ENCODE data around the gene VIM.

VIM gene

GRCh38 chr10:17235136-17235535 is 7.1 kb downstream of the VIM start:
- Histone ChIP-seq H3K79me2 (ENCODE audit: insufficient read depth, low read depth) (peaks cover 35% of the 10 kb centered on the region), H3K27ac (no peak overlapping the region; the same call in 1 of the 2 replicates), H2AFZ (ENCODE audit: low read depth) (no peak overlapping the region), H3K4me1 (ENCODE audit: low read depth, poor library complexity, severe bottlenecking) (peaks cover 60% of the 10 kb centered on the region), H3K27me3 (ENCODE audit: insufficient read depth, low read depth) (no peaks in the 10 kb centered on the region), H3K4me2 (no peak overlapping the region), H4K20me1 (ENCODE audit: insufficient read depth) (peaks cover 31% of the 10 kb centered on the region), H3K9ac (no peak overlapping the region), H3K36me3 (ENCODE audit: insufficient read depth) (peaks cover 52% of the 10 kb centered on the region; the same call in 1 of the 2 replicates), H3K4me3 (IDR thresholded peaks at IDR 0.05; ENCODE audit: insufficient read depth, low read depth, low read length) (no peak overlapping the region)
- TF ChIP-seq CTCF (conservative IDR thresholded peaks at IDR 0.05; ENCODE audit: low read depth, low read length) = peak; percentile 27; the same call in 1 of the 2 replicates

GRCh38 chr10:17236468-17237148 is 8.6 kb downstream of the VIM start:
- Histone ChIP-seq H3K36me3 (ENCODE audit: insufficient read depth) (peaks cover 40% of the 10 kb centered on the region; the same call in 1 of the 2 replicates), H2AFZ (ENCODE audit: low read depth) (no peak overlapping the region), H3K27me3 (ENCODE audit: insufficient read depth, low read depth) (no peaks in the 10 kb centered on the region), H3K9ac (no peak overlapping the region), H3K4me3 (IDR thresholded peaks at IDR 0.05; ENCODE audit: insufficient read depth, low read depth, low read length) (no peak overlapping the region), H4K20me1 (ENCODE audit: insufficient read depth) (peaks cover 17% of the 10 kb centered on the region; the same call in 1 of the 2 replicates), H3K4me1 (ENCODE audit: low read depth, poor library complexity, severe bottlenecking) (peaks cover 54% of the 10 kb centered on the region), H3K4me2 (no peak overlapping the region), H3K79me2 (ENCODE audit: insufficient read depth, low read depth) (peaks cover 21% of the 10 kb centered on the region), H3K27ac (no peak overlapping the region; the same call in 1 of the 2 replicates)
- TF ChIP-seq CTCF (conservative IDR thresholded peaks at IDR 0.05; ENCODE audit: low read depth, low read length) = no peak

DNA sequence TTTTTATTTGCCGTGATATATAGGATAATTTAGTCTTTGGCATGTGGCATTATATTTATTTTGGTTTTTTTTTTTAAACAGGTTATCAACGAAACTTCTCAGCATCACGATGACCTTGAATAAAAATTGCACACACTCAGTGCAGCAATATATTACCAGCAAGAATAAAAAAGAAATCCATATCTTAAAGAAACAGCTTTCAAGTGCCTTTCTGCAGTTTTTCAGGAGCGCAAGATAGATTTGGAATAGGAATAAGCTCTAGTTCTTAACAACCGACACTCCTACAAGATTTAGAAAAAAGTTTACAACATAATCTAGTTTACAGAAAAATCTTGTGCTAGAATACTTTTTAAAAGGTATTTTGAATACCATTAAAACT is 9.1 kb downstream of the VIM start:
- peak overlapping the region; percentile 29; the same call in 1 of the 2 replicates for H3K27ac ChIP-seq
- no peak overlapping the region for H3K4me2 ChIP-seq
- H3K27me3 ChIP-seq (ENCODE audit: insufficient read depth, low read depth) = no peaks in the 10 kb centered on the region
- peaks cover 49% of the 10 kb centered on the region for H3K4me1 ChIP-seq (ENCODE audit: low read depth, poor library complexity, severe bottlenecking)
- TF ChIP-seq CTCF (conservative IDR thresholded peaks at IDR 0.05; ENCODE audit: low read depth, low read length) = no peak
- no peak overlapping the region for H2AFZ ChIP-seq (ENCODE audit: low read depth)
- peaks cover 15% of the 10 kb centered on the region for H3K79me2 ChIP-seq (ENCODE audit: insufficient read depth, low read depth)
- H3K9ac ChIP-seq = no peak overlapping the region
- peaks cover 11% of the 10 kb centered on the region; the same call in 1 of the 2 replicates for H4K20me1 ChIP-seq (ENCODE audit: insufficient read depth)
- H3K36me3 ChIP-seq (ENCODE audit: insufficient read depth) = peaks cover 35% of the 10 kb centered on the region; the same call in 1 of the 2 replicates
- H3K4me3 ChIP-seq (IDR thresholded peaks at IDR 0.05; ENCODE audit: insufficient read depth, low read depth, low read length) = no peak overlapping the region

DNA sequence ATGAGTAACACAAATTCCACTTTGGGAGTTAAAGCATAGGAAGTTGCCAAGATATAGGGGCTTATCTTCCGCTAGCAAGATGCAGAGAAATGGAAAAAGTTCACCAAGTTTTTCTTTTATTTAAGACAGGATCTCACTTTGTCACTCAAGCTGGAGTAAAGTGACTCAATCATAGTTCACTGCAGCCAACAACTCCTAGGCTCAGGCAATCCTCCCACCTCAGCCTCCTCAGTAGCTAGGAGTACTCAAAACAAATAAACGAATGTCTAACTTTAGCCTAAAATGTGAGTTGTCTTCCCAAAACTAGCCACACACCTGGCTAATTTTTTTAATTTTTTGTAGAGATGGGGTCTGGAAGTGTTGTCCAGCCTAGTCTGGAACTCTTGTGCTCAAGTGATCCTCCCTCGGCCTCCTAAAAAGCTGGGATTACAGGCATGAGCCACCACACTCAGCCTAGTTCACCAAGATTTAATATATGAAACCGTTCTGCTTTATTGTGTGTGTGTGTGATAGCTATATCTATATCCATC is 9.9 kb downstream of the VIM start:
- TF ChIP-seq CTCF (conservative IDR thresholded peaks at IDR 0.05; ENCODE audit: low read depth, low read length) = no peak
- Histone ChIP-seq H3K27me3 (ENCODE audit: insufficient read depth, low read depth) (no peaks in the 10 kb centered on the region), H3K4me2 (no peak overlapping the region), H2AFZ (ENCODE audit: low read depth) (no peak overlapping the region), H3K79me2 (ENCODE audit: insufficient read depth, low read depth) (peaks cover 7% of the 10 kb centered on the region; the same call in 1 of the 2 replicates), H3K4me3 (IDR thresholded peaks at IDR 0.05; ENCODE audit: insufficient read depth, low read depth, low read length) (no peak overlapping the region), H3K36me3 (ENCODE audit: insufficient read depth) (peaks cover 34% of the 10 kb centered on the region; the same call in 1 of the 2 replicates), H4K20me1 (ENCODE audit: insufficient read depth) (0 out of 2 replicates have a peak, but pooled peaks cover 6% of the 10 kb centered on the region), H3K27ac (peak overlapping the region; percentile 29; the same call in 1 of the 2 replicates), H3K9ac (no peak overlapping the region), H3K4me1 (ENCODE audit: low read depth, poor library complexity, severe bottlenecking) (peaks cover 41% of the 10 kb centered on the region)
